HG03097 (cell line): ENCODE results near the gene VCAN.
A peak's percentile ranks its signal among the peaks of the same experiment; 100 is the strongest.

ENCODE experiments used
- ATAC-seq: cut with Tn5 transposase; IDR thresholded peaks from one replicate; pipeline ENCODE4 v1.9.1; 2021; ENCODE audit not compliant: unreplicated experiment, low FRiP score

VCAN gene

DNA sequence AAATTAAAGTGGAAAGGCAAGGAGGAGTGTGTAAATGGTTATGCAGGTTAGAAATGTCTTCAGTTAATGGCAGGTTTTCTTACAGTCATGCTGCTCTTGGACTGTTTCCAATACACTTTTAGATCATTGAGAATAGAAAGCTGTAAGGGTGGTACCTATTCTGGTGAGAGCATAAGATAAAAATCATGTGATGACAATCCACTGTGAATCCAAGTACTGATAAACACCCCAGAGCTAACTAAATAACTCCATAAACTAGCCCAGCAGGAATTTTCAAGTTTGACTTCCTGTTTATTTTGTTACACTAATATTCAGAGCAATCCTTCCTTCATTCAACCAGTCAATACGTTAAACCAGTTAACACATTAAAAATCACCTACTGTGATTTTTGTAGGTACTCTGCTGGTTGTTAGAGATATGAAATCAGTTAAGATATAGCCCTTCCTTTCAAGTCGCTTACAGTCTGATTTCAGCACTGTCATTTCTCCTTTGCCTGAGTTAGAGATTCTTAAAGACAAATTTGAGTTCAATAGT lies 22.6 kb downstream of the VCAN start:
- no peak for ATAC-seq

GRCh38 chr5:83494666-83495065 lies 23.1 kb downstream of the VCAN start:
- ATAC-seq = no peak

DNA sequence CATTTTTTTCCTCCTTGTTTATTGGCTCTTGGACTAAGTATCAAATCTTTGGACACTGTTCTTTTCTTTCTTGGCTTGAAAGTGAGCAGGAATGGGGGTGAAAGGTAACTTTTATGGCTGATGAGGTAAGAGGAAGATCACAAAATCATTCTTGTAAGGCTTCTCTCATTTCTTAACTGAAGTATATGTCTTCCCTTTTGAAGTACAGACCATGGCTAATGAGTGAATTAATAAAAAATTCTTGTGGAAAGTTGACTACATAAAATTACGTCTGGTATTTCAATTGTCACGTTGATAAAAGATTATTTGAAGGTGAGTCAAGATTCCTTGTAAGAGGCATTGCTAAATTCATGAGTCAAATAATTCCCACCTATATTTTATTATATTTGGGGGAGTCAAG lies 25.1 kb downstream of the VCAN start:
- no peak for ATAC-seq

- no peak for ATAC-seq
Observed at GRCh38 chr5:83498585-83498984, 27.0 kb downstream of the VCAN start.

DNA sequence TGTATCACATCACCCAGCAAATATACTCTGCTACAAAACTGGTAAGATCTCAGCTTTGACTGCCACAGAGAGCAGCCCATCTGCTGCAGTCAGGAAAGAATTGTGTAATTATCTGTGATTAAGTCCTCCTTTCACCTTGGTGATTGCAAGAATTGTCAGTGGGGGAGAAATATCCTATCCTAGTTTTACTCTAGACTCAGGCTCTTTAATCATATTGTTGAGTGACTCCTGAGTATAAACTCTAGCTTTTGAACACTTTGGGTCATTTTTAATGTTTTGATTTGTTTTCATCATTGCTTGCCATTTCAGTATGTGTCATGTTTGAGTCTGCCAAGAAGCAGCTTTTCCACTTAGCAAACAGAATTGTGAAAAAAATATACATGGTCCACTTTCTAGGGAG lies 32.1 kb downstream of the VCAN start:
- no peak for ATAC-seq

GRCh38 chr5:83507431-83507830 lies 35.9 kb downstream of the VCAN start:
- no peak for ATAC-seq

GRCh38 chr5:83509540-83509939 lies 38.0 kb downstream of the VCAN start:
- ATAC-seq = no peak

GRCh38 chr5:83510260-83510659 lies 38.7 kb downstream of the VCAN start:
- ATAC-seq = peak; percentile 84

DNA sequence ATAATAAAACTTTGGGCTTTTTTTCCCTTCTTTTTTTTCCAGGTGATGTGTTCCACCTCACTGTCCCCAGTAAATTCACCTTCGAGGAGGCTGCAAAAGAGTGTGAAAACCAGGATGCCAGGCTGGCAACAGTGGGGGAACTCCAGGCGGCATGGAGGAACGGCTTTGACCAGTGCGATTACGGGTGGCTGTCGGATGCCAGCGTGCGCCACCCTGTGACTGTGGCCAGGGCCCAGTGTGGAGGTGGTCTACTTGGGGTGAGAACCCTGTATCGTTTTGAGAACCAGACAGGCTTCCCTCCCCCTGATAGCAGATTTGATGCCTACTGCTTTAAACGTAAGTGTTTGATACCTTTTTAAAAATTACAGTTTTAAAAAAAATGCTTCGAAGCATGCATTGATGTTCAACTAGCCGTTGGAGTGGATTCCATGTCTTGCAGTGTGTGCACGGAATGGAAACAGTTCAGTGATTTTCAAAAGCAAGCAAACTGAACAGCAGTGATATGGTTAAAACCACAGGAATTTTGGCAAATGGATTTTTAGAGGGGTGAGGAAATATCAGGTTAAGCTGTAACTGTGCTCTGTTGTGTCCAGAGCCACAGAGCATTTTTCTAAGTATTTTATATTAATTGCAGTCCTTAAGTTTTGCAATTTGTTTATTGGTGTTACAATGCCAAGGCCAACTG lies 40.7 kb downstream of the VCAN start:
- no peak for ATAC-seq

DNA sequence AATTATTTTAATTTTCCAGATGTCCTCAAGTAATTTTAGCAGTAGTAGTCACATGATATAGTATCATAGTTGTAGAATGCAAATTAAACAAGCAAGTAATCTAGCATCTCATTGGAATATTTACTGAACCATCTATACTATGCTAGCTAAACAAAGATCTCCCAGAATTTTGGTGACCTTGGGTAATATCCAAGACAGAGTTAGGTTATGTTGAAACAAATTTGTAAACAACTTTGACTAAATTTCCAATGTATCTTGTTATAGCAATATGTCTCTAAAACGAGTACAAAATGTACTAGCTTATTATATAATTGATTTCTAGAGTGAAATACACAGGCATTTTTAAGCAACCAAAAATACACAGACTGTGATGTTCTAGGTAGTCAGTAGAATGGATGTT lies 41.5 kb downstream of the VCAN start:
- no peak for ATAC-seq

DNA sequence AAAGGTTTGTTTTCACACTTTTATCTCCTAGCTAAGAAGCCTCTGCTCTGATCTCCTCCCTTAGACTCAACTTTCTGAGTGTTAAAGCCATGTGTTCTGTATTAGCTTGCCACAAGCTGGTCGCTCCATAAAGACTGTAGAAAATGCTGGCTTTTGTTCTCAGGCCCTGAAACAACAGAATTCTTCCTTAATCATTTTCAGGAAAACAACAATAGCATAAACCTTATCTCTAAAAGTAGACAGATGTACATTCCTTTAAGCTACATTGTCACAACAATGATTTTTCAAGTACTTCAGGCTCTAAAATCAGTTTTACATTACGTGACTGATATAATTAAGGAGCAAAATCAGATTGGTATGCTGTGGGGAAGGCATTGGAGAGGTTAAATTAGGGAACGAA lies 41.9 kb downstream of the VCAN start:
- ATAC-seq = no peak

DNA sequence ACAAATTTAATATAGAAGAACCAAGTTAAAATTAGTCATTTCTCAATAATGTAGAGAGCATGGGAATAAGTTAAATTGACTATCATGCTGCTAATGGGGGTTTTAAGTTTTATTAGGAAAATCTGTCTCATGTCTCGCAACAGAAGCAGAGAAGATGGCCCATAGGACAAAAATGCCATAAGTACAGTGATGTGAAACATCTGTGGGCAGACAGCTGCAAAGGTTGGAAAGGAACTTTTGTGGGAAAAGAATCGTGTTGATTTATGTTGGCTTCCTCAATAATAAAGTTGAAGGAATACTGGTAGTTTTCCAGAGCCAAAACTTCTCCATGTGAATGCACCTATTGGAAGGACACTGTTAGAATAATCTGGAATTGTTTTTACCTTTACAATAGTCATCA lies 44.8 kb downstream of the VCAN start:
- no peak for ATAC-seq

DNA sequence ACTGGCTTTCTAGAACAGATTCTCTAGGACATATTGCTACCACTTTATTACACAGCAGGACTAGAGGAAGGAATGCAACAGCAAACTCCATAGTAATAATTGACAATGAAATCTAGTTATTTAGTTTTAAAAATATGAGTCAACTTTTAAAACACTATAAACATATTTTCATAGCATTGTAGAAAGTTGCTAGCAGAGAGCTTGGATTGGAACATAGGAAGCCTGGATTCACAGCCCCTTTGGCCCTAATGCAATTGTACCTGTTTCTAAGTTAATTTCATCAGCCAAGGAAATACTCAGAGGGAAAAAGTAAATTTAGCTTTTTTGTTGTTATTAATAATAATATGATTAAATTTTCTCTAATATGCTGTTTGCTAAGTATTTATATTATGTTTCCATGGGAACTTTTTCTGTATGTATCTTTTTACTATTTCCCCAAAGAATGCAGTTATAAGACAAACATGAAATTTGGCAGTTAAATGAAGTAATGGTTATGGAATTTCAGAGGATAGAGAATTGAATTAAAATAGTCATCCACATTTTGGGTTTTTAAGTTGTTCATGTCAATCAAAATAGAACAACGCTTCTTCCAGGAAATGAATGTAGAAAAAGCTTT lies 45.6 kb downstream of the VCAN start:
- no peak for ATAC-seq

DNA sequence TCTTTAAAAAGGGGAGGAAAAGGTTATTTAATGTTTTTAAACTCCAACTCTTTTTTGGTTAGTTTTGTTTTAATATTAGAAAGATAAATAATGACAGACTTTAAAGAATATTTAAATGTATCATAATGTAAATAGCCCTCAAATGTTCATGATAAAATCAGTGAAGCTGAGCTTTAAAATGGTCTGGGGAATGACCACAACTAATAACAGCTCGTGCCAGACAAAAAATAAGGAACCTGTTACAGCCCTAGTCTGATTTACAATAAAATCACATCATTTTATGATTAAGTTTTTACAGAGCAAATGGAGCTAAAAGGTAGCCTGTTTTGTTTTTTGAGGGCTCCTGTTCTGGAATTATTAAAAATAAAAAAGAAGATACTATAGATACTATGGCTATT lies 46.1 kb downstream of the VCAN start:
- no peak for ATAC-seq

- ATAC-seq = no peak
Observed at GRCh38 chr5:83518319-83519061, 46.9 kb downstream of the VCAN start.

- ATAC-seq = no peak
Observed at GRCh38 chr5:83522446-83522845, 50.9 kb downstream of the VCAN start.

DNA sequence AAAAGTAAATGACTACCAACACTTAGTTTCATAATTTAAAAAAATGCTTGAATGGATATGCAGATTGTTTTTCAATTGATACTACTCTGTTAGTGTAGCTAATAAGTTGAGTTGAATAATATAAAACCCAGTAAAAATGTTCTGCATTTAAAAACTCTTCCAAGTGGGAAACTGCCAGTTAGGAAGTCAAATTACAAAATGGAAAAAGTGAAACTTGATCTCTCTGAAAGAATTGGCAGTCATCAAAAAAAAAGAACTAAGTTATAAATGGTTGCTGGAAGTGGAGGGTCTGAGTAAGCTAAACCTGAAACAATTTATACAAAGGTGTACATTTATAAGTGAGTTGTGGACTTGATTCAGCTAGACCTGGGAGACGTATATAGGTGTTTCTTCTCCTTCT lies 52.4 kb downstream of the VCAN start:
- ATAC-seq = no peak

DNA sequence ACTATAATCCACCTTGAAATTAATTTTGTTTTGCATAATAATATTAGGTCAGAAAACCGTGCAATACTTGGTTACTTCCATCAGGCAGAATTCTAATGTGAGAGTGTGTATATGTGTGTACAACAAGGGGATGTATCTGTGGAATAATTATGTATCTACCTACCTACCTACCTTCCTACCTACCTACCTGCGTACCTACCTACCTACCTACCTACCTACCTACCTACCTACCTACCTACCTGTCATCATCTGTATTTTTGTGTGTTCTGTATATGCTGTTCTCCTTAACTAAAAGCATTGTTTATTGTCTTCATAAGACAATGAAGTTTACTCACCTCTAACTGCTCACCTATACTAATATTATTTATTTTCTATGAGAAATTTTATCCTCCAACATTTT lies 52.8 kb downstream of the VCAN start:
- no peak for ATAC-seq

DNA sequence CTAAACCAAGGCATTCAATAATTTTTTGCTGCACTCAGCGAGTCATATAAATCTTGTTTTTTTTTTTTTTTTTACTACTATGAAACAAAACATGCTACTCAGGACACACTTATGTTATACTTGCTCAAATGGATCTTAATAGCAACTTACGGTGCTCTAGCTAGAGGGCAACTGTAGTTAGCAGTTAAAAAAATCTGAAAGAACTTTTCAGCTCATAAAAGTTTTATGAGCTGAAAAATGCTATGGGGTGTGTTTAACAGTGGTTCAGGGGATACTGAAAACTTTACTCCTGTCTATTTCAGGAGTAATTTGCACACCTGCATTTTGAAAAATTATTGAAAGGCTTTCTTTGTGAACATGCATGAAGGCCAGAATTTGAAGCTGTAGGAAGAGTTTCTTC lies 53.4 kb downstream of the VCAN start:
- no peak for ATAC-seq

DNA sequence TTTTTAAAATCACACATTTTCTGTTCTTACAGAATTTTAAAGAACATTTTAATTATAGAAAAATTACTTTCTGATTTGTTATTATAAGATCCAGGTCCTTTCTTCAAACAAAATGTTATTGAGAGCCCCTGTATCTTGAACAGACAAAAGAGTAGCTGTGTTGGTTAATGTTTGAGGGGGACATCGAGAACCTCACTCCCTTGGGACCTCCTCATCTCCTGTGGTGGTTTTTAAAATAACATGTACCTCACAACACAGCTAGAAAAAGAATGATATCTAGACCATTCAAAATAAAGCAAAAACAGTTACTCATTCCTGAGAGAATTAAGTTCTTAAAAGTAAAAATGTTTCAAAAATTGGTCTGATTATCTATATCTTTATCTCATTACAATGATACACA lies 54.7 kb downstream of the VCAN start:
- ATAC-seq = no peak

DNA sequence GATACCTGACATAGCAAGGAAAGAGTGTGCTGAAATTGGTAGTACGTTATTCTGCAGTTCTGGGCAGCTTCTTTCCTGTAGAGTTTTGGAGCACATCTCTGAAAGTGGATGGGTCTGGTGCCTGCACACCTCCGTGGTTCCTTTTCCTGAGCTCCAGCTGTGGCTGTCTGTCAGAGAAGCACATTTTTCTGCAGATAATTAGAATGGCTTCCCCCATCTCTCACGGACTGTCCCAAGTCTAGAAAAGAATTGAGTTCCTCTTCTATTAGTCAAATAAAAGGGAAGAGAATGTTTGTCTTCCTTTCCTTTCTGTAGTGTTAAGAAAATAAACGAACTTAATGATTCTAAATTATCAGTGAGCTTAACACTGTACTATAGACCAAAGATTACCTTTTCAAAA lies 55.7 kb downstream of the VCAN start:
- ATAC-seq = no peak
